Astrocyte (in vitro differentiated cells and primary cell): ENCODE results near the gene CNIH1. TPM values are rescaled to one million over a fixed set of nuclear protein-coding genes. Genes with fewer than 3 reads are reported as not detected.
"Not testable (repeated sequence)": the region's sequence is repeated elsewhere in the genome, so short reads cannot be mapped to it uniquely, and the experiment has no call there.

Source experiments
- DNase-seq: peaks from one replicate; pipeline ENCODE4 v3.0.0-alpha.2; 2010; ENCODE audit warnings: low read depth
- FAIRE-seq: peaks from 2 replicates; lab custom pipeline; 2011; peaks lifted over from hg19 to GRCh38; lab: Jason Lieb, UNC
- H2AFZ ChIP-seq: 2 replicates; pipeline ENCODE4 v1.6.0; 2012; ENCODE audit warnings: low read depth, low read length, inconsistent platforms
- H3K27ac ChIP-seq: 2 replicates; pipeline ENCODE4 v1.5.1; 2011; ENCODE audit warnings: low read depth, low read length, inconsistent platforms
- H3K27me3 ChIP-seq: 2 replicates; pipeline ENCODE4 v1.6.0; 2011; ENCODE audit warnings: low read length, inconsistent platforms; ENCODE audit not compliant: insufficient read depth
- H3K36me3 ChIP-seq: 2 replicates; pipeline ENCODE4 v1.5.1; 2011; ENCODE audit warnings: low read length, inconsistent platforms; ENCODE audit not compliant: insufficient read depth
- H3K4me1 ChIP-seq: 2 replicates; pipeline ENCODE4 v1.5.1; 2011; ENCODE audit warnings: low read length, inconsistent platforms; ENCODE audit not compliant: insufficient read depth
- H3K4me2 ChIP-seq: 2 replicates; pipeline ENCODE4 v1.6.0; 2012; ENCODE audit warnings: low read length, inconsistent platforms
- H3K4me3 ChIP-seq: 2 replicates; pipeline ENCODE4 v1.5.1; 2011; ENCODE audit warnings: low read depth, mild to moderate bottlenecking, low read length, inconsistent platforms; ENCODE audit not compliant: insufficient read depth
- H3K79me2 ChIP-seq: 2 replicates; pipeline ENCODE4 v1.6.0; 2012; ENCODE audit warnings: mild to moderate bottlenecking, low read length, inconsistent platforms; ENCODE audit not compliant: insufficient read depth
- H3K9ac ChIP-seq: 2 replicates; pipeline ENCODE4 v1.6.0; 2012; ENCODE audit warnings: mild to moderate bottlenecking, low read length, inconsistent platforms
- H3K9me3 ChIP-seq: 2 replicates; pipeline ENCODE4 v1.5.1; 2012; ENCODE audit warnings: low read depth, mild to moderate bottlenecking, low read length, inconsistent platforms; ENCODE audit not compliant: insufficient read depth
- H4K20me1 ChIP-seq: 2 replicates; pipeline ENCODE4 v1.6.0; 2012; ENCODE audit warnings: low read length, inconsistent platforms; ENCODE audit not compliant: insufficient read depth
- H3K27ac Mint-ChIP-seq: one replicate; pipeline ENCODE4 v1.8.0; 2021; ENCODE audit warnings: mild to moderate bottlenecking, mixed read lengths; ENCODE audit not compliant: unreplicated experiment
- H3K27me3 Mint-ChIP-seq: one replicate; pipeline ENCODE4 v1.8.0; 2021; ENCODE audit warnings: low read depth, mixed read lengths; ENCODE audit not compliant: unreplicated experiment
- H3K36me3 Mint-ChIP-seq: one replicate; pipeline ENCODE4 v1.8.0; 2021; ENCODE audit warnings: low read depth, mixed read lengths; ENCODE audit not compliant: unreplicated experiment
- H3K4me1 Mint-ChIP-seq: one replicate; pipeline ENCODE4 v1.8.0; 2021; ENCODE audit warnings: low read depth, mixed read lengths; ENCODE audit not compliant: unreplicated experiment
- H3K4me3 Mint-ChIP-seq: one replicate; pipeline ENCODE4 v1.8.0; 2021; ENCODE audit warnings: mild to moderate bottlenecking, moderate library complexity, mixed read lengths; ENCODE audit not compliant: unreplicated experiment
- H3K9me3 Mint-ChIP-seq: one replicate; pipeline ENCODE4 v1.8.0; 2021; ENCODE audit warnings: mild to moderate bottlenecking, mixed read lengths; ENCODE audit not compliant: unreplicated experiment
- CTCF ChIP-seq: IDR thresholded peaks from 2 replicates; pipeline ENCODE4 v1.5.1; 2011; ENCODE audit warnings: low read depth, mild to moderate bottlenecking, inconsistent platforms, low read length, moderate library complexity; ENCODE audit not compliant: insufficient read depth
- EZH2 ChIP-seq: IDR thresholded peaks from 2 replicates; pipeline ENCODE4 v1.6.1; 2012; ENCODE audit warnings: mild to moderate bottlenecking, low read length, inconsistent platforms; ENCODE audit not compliant: insufficient read depth
- total RNA-seq: library from RNA; stranded (reverse); gene quantifications from 2 replicates; pipeline ENCODE4 v1.2.1, GENCODE V29; 2021

Gene CNIH1
- total RNA-seq, 1 donor from 2014 or later = 148 TPM

GRCh38 chr14:54444681-54445080 is 3.5 kb upstream of the CNIH1 start:
- H2AFZ ChIP-seq = no peak overlapping the region
- no peak overlapping the region for H3K27ac Mint-ChIP-seq
- no peak overlapping the region for H3K4me3 Mint-ChIP-seq
- H3K36me3 ChIP-seq = no peaks in the 10 kb centered on the region
- H3K9me3 Mint-ChIP-seq = no peaks in the 10 kb centered on the region
- no peak overlapping the region for H3K4me2 ChIP-seq
- no peak overlapping the region for H3K9ac ChIP-seq
- H3K27ac ChIP-seq = no peak overlapping the region
- peaks cover 8% of the 10 kb centered on the region for H3K4me1 ChIP-seq
- H3K4me1 Mint-ChIP-seq = peaks cover 19% of the 10 kb centered on the region
- DNase-seq = no peak
- FAIRE-seq = no peak
- H3K9me3 ChIP-seq = no peaks in the 10 kb centered on the region
- no peaks in the 10 kb centered on the region for H3K27me3 ChIP-seq
- H3K4me3 ChIP-seq = no peak overlapping the region
- peaks cover 12% of the 10 kb centered on the region for H3K79me2 ChIP-seq
- H4K20me1 ChIP-seq = peaks cover 11% of the 10 kb centered on the region
- no peak for TF ChIP-seq CTCF
- no peak for TF ChIP-seq EZH2
- no peaks in the 10 kb centered on the region for H3K27me3 Mint-ChIP-seq
- H3K36me3 Mint-ChIP-seq = no peaks in the 10 kb centered on the region

- FAIRE-seq = no peak
Observed at GRCh38 chr14:54443981-54444380, 2.8 kb upstream of the CNIH1 start.

GRCh38 chr14:54442961-54443360 is 1.8 kb upstream of the CNIH1 start:
- H2AFZ ChIP-seq, H3K36me3 Mint-ChIP-seq, H3K4me2 ChIP-seq, H3K9me3 ChIP-seq, H3K27me3 Mint-ChIP-seq, H3K4me3 ChIP-seq, FAIRE-seq, H3K9me3 Mint-ChIP-seq, H3K4me3 Mint-ChIP-seq, H3K27ac ChIP-seq, H3K4me1 ChIP-seq, DNase-seq, H3K36me3 ChIP-seq, H3K9ac ChIP-seq, H3K27me3 ChIP-seq, H3K27ac Mint-ChIP-seq: not testable (repeated sequence)
- Histone ChIP-seq H3K79me2 (peaks cover 29% of the 10 kb centered on the region), H4K20me1 (peaks cover 26% of the 10 kb centered on the region)
- peaks cover 24% of the 10 kb centered on the region for H3K4me1 Mint-ChIP-seq

More at GRCh38 chr14:54443981-54444380, 2.8 kb upstream of the CNIH1 start:
- no peaks in the 10 kb centered on the region for H3K9me3 ChIP-seq
- H3K79me2 ChIP-seq = peaks cover 19% of the 10 kb centered on the region
- H4K20me1 ChIP-seq = peaks cover 16% of the 10 kb centered on the region
- Mint-ChIP-seq H3K36me3 (no peaks in the 10 kb centered on the region), H3K27me3 (no peaks in the 10 kb centered on the region), H3K4me3 (no peak overlapping the region), H3K4me1 (peaks cover 20% of the 10 kb centered on the region), H3K9me3 (no peaks in the 10 kb centered on the region), H3K27ac (no peak overlapping the region)
- no peak overlapping the region for H3K4me2 ChIP-seq
- no peak overlapping the region for H3K4me3 ChIP-seq
- no peak overlapping the region for H2AFZ ChIP-seq
- peaks cover 8% of the 10 kb centered on the region for H3K4me1 ChIP-seq
- H3K27me3 ChIP-seq = no peaks in the 10 kb centered on the region
- DNase-seq = no peak
- H3K27ac ChIP-seq = no peak overlapping the region
- H3K9ac ChIP-seq = no peak overlapping the region
- H3K36me3 ChIP-seq = no peaks in the 10 kb centered on the region
- TF ChIP-seq EZH2 (no peak), CTCF (no peak)
